Gastroesophageal sphincter (tissue), 4 donors: Measurements from ENCODE around the gene CARS2. TPM values are rescaled to one million over a fixed set of nuclear protein-coding genes. Genes with fewer than 3 reads are reported as not detected.

Experiments used
- ATAC-seq: fragments of 150-250 bp; one replicate; pipeline ENCODE4 v1.9.1; 2016; ENCODE audit warnings: mild to moderate bottlenecking, moderate library complexity
- H3K27ac ChIP-seq, 4 donors: fragments of 200-600 bp; sonication (generic) in 3 of 4; 1 replicate in 3 of 4; 2 replicates in 1 of 4; pipeline ENCODE4 v1.5.1; 2016 to 2019
- H3K27me3 ChIP-seq: fragments of 200-600 bp; sonication (generic); one replicate; pipeline ENCODE4 v1.5.1; 2019
- H3K36me3 ChIP-seq, 2 donors: fragments of 200-600 bp; sonication (generic); one replicate each; pipeline ENCODE4 v1.5.1; 2019; ENCODE audit warnings: control low read depth in 1 of 2
- H3K4me1 ChIP-seq, 3 donors: fragments of 200-600 bp; sonication (generic); 1 replicate in 2 of 3; 2 replicates in 1 of 3; pipeline ENCODE4 v1.5.1; 2016 to 2019; ENCODE audit warnings: control low read depth in 2 of 3
- H3K4me3 ChIP-seq, 2 donors: fragments of 200-600 bp; sonication (generic); one replicate each; pipeline ENCODE4 v1.5.1; 2019; ENCODE audit warnings: mild to moderate bottlenecking in 1 of 2, moderate library complexity in 1 of 2
- H3K9me3 ChIP-seq, 3 donors: fragments of 200-600 bp; sonication (generic); one replicate each; pipeline ENCODE4 v1.5.1; 2017 to 2019; ENCODE audit warnings: control low read depth in 2 of 3
- EP300 ChIP-seq: sonication (generic); formaldehyde crosslinking; IDR thresholded peaks from one replicate; pipeline ENCODE4 v1.6.1; 2017; ENCODE audit warnings: antibody characterized with exemption, mild to moderate bottlenecking
- POLR2A ChIP-seq, 2 donors: fragments of 450-650 bp; IDR thresholded peaks; one replicate each; pipeline ENCODE4 v1.6.1; 2017; ENCODE audit warnings: antibody characterized with exemption in 2 of 2, mild to moderate bottlenecking in 2 of 2, moderate library complexity in 1 of 2
- POLR2AphosphoS5 ChIP-seq: sonication (generic); formaldehyde crosslinking; IDR thresholded peaks from one replicate; pipeline ENCODE4 v1.6.1; 2017; ENCODE audit warnings: antibody characterized with exemption
- WGBS, 2 donors: methylation state at CpG; one replicate each; pipeline ENCODE4 v1.1.5; 2018; ENCODE audit warnings: low coverage in 1 of 2; 5-methylcytosine and 5-hydroxymethylcytosine counted together
- total RNA-seq, 4 donors: library from RNA; depleted of rRNA; stranded (reverse); fragments of >200 nt; gene quantifications; one replicate each; pipeline ENCODE4 v1.1.0, GENCODE V29; 2016
- TF ChIP-seq, protein P1 (sequence below), 4 experiments: fragments of 200-600 bp in 2 of 4; fragments of 450-650 bp in 2 of 4; sonication (generic) in 1 of 4; IDR thresholded peaks; one replicate each; pipeline ENCODE4 v1.5.1; 2017 to 2019; ENCODE audit warnings: antibody characterized with exemption in 4 of 4, mild to moderate bottlenecking in 2 of 4, moderate library complexity in 2 of 4

CARS2 gene
- total RNA-seq, 4 donors from 2014 or later: 36.6 to 69.1 (median 53.8) TPM

GRCh38 chr13:110650436-110650835, 55.5 kb downstream of the CARS2 start:
- H3K36me3 ChIP-seq: peaks cover 0 to 80% of the 10 kb centered on the region in 2 donors
- WGBS, 2 donors: 100% methylated on average over 1 of the region's 14 CpGs; no CpG with 5 or more reads in 1 of the 2 donors

GRCh38 chr13:110649551-110649950, 56.4 kb downstream of the CARS2 start:
- H3K4me3 ChIP-seq: no peak overlapping the region
- TF ChIP-seq, protein P1, sequence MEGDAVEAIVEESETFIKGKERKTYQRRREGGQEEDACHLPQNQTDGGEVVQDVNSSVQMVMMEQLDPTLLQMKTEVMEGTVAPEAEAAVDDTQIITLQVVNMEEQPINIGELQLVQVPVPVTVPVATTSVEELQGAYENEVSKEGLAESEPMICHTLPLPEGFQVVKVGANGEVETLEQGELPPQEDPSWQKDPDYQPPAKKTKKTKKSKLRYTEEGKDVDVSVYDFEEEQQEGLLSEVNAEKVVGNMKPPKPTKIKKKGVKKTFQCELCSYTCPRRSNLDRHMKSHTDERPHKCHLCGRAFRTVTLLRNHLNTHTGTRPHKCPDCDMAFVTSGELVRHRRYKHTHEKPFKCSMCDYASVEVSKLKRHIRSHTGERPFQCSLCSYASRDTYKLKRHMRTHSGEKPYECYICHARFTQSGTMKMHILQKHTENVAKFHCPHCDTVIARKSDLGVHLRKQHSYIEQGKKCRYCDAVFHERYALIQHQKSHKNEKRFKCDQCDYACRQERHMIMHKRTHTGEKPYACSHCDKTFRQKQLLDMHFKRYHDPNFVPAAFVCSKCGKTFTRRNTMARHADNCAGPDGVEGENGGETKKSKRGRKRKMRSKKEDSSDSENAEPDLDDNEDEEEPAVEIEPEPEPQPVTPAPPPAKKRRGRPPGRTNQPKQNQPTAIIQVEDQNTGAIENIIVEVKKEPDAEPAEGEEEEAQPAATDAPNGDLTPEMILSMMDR (IDR thresholded peaks at IDR 0.05): no peak
- TF ChIP-seq EP300: no peak
- TF ChIP-seq POLR2AphosphoS5: no peak
- TF ChIP-seq POLR2A (IDR thresholded peaks at IDR 0.05): no peak
- peaks cover 0 to 12% (median 5%) of the 10 kb centered on the region in 3 donors for H3K4me1 ChIP-seq
- peaks cover 0 to 78% of the 10 kb centered on the region in 2 donors for H3K36me3 ChIP-seq
- 90 to 93% methylated on average over 3 to 5 of the region's 7 CpGs for WGBS, 2 donors
- H3K27ac ChIP-seq: no peak overlapping the region
- no peaks in the 10 kb centered on the region for H3K27me3 ChIP-seq
- no peaks in the 10 kb centered on the region for H3K9me3 ChIP-seq
- ATAC-seq: no peak

More at GRCh38 chr13:110650436-110650835, 55.5 kb downstream of the CARS2 start:
- H3K27ac ChIP-seq: no peak overlapping the region
- no peaks in the 10 kb centered on the region for H3K27me3 ChIP-seq
- H3K9me3 ChIP-seq: no peaks in the 10 kb centered on the region
- ATAC-seq: no peak
- H3K4me3 ChIP-seq: no peak overlapping the region
- TF ChIP-seq POLR2A (IDR thresholded peaks at IDR 0.05) (no peak), POLR2AphosphoS5 (no peak), EP300 (no peak)
- TF ChIP-seq, protein P1 (IDR thresholded peaks at IDR 0.05): no peak
- H3K4me1 ChIP-seq: peaks cover 0 to 3% (median 0%) of the 10 kb centered on the region in 3 donors

DNA sequence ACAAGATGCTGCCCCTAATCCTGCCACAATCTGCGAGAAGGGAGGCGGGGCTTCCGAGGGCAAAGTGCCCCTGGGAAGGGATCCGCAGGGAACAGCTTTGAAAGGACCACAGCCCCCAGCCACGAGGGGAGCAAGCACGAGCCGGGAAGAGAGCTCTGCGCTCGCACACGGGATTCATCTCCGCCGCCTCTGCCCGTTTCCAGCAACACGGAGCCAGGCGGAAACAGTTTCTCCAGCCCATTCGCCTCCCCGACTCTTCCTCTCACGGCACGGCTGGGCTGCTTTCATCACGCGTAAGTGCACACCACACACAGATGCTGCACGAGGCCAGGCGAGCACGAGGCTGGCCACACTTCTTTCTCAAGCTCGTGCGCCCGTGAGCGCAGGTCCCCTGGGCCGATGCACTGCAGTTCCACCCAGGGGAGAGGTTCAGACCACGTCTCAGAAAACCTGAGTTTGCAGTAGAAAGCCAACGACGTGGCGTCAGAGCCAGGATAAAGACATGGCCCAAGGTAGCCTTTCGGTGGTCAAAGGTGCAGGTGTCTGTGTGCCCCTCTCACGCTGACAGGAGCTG, 57.0 kb downstream of the CARS2 start:
- Histone ChIP-seq H3K36me3 (peaks cover 0 to 75% of the 10 kb centered on the region in 2 donors), H3K27me3 (no peaks in the 10 kb centered on the region), H3K4me1 (peaks cover 0 to 15% (median 5%) of the 10 kb centered on the region in 3 donors), H3K27ac (no peak overlapping the region), H3K4me3 (no peak overlapping the region), H3K9me3 (no peaks in the 10 kb centered on the region)
- TF ChIP-seq POLR2A (IDR thresholded peaks at IDR 0.05) (no peak), POLR2AphosphoS5 (no peak), EP300 (no peak)
- TF ChIP-seq, protein P1 (IDR thresholded peaks at IDR 0.05): no peak
- 80% methylated on average over 3 of the region's 35 CpGs; no CpG with 5 or more reads in 1 of the 2 donors for WGBS, 2 donors
- no peak for ATAC-seq

GRCh38 chr13:110648146-110648819, 57.6 kb downstream of the CARS2 start:
- no peaks in the 10 kb centered on the region for H3K27me3 ChIP-seq
- H3K4me3 ChIP-seq: no peak overlapping the region
- H3K27ac ChIP-seq: no peak overlapping the region
- 63 to 65% methylated on average over 7 to 10 of the region's 16 CpGs for WGBS, 2 donors
- no peak for ATAC-seq
- H3K9me3 ChIP-seq: no peaks in the 10 kb centered on the region
- H3K4me1 ChIP-seq: peaks cover 0 to 15% (median 5%) of the 10 kb centered on the region in 3 donors
- peaks cover 0 to 75% of the 10 kb centered on the region in 2 donors for H3K36me3 ChIP-seq
- TF ChIP-seq POLR2A (IDR thresholded peaks at IDR 0.05) (no peak), POLR2AphosphoS5 (no peak), EP300 (no peak)
- TF ChIP-seq, protein P1 (IDR thresholded peaks at IDR 0.05): no peak
